HepG2 (cell line): ENCODE results near the gene COL5A1. TPM values are rescaled to one million over a fixed set of nuclear protein-coding genes. Genes with fewer than 3 reads are reported as not detected.

Experiments
- ATAC-seq: fragments of 200-7000 bp; cut with Tn5 transposase; 3 replicates; pipeline ENCODE4 v1.9.1; 2020; ENCODE audit warnings: mild to moderate bottlenecking, moderate library complexity
- BruUV-seq: library from RNA; stranded (reverse); fragments of 400-500 nt; replicated peaks from 2 replicates; lab custom pipeline; 2021; lab: Mats Ljungman, UMichigan
- CTCF ChIA-PET: fragments of 300-600 bp; formaldehyde crosslinking; extraction: SDS; loops from one replicate; lab custom pipeline; 2021; ENCODE audit warnings: low total read pairs, inconsistent platforms, low intra/inter-chr PET ratio; lab: Yijun Ruan, JAX
- POLR2A ChIA-PET: fragments of 350-600 bp; sonication (Branson Sonifier 250); formaldehyde crosslinking; loops from one replicate; lab custom pipeline; 2020; ENCODE audit warnings: antibody characterized with exemption, inconsistent platforms; lab: Yijun Ruan, JAX
- DNase-seq: peaks from one replicate; pipeline ENCODE4 v3.0.0-alpha.2; 2015; ENCODE audit warnings: low spot score
- FAIRE-seq: peaks from 3 replicates; lab custom pipeline; 2011; peaks lifted over from hg19 to GRCh38; lab: Jason Lieb, UNC
- H2AFZ ChIP-seq: one replicate; pipeline ENCODE4 v1.6.1; 2011; ENCODE audit warnings: low read length, inconsistent platforms
- H3K27ac ChIP-seq: fragments of 300-600 bp; 3 replicates; pipeline ENCODE4 v1.8.0; 2011; ENCODE audit warnings: mixed run types, mild to moderate bottlenecking, mixed read lengths, low read length, inconsistent platforms; ENCODE audit not compliant: insufficient read depth; ENCODE audit errors: extremely low read length
- H3K27me3 ChIP-seq, 2 experiments: fragments of 200-600 bp in 1 of 2; 2 replicates in 1 of 2; 3 replicates in 1 of 2; pipeline versions ENCODE4 v1.6.0 to v1.8.0; 2011; ENCODE audit warnings: low read length in 2 of 2, mild to moderate bottlenecking in 2 of 2, moderate library complexity in 2 of 2, inconsistent platforms in 1 of 2; ENCODE audit not compliant: insufficient read depth in 2 of 2, control insufficient read depth in 1 of 2
- H3K36me3 ChIP-seq, 2 experiments: fragments of 200-600 bp in 1 of 2; replicated peaks in 1 of 2; 2 replicates in 1 of 2; 3 replicates in 1 of 2; pipeline versions ENCODE4 v1.5.1 to v1.8.0; 2011; ENCODE audit warnings: low read length in 2 of 2, inconsistent platforms in 1 of 2; ENCODE audit not compliant: insufficient read depth in 2 of 2, control insufficient read depth in 1 of 2
- H3K4me1 ChIP-seq: 2 replicates; pipeline ENCODE4 v1.5.1; 2012; ENCODE audit warnings: low read length, inconsistent platforms; ENCODE audit not compliant: insufficient read depth
- H3K4me2 ChIP-seq: 2 replicates; pipeline ENCODE4 v1.6.0; 2011; ENCODE audit warnings: low read depth, low read length, inconsistent platforms
- H3K4me3 ChIP-seq, 3 experiments: fragments of 200-600 bp in 1 of 3; sonication (generic), shearing (Covaris generic) in 1 of 3; replicated peaks in 1 of 3; 2 replicates each; pipeline ENCODE4 v1.5.1; 2011 to 2016; ENCODE audit warnings: low read length in 3 of 3, inconsistent platforms in 2 of 3, low read depth in 2 of 3, mild to moderate bottlenecking in 2 of 3, control low read depth in 1 of 3, mixed read lengths in 1 of 3; ENCODE audit not compliant: insufficient read depth in 1 of 3
- H3K79me2 ChIP-seq: one replicate; pipeline ENCODE4 v1.6.1; 2011; ENCODE audit warnings: low read length, inconsistent platforms; ENCODE audit not compliant: insufficient read depth
- H3K9ac ChIP-seq: 2 replicates; pipeline ENCODE4 v1.6.0; 2011; ENCODE audit warnings: mild to moderate bottlenecking, low read depth, low read length, inconsistent platforms; ENCODE audit not compliant: insufficient read depth
- H3K9me3 ChIP-seq: 2 replicates; pipeline ENCODE4 v1.5.1; 2012; ENCODE audit warnings: mild to moderate bottlenecking, low read length
- H4K20me1 ChIP-seq: 2 replicates; pipeline ENCODE4 v1.6.0; 2011; ENCODE audit warnings: inconsistent platforms, mild to moderate bottlenecking, low read length, moderate library complexity; ENCODE audit not compliant: insufficient read depth
- CBX1 ChIP-seq: IDR thresholded peaks from one replicate; pipeline ENCODE4 v1.6.1; 2016; ENCODE audit warnings: antibody characterized with exemption, low read depth
- CCDC6 ChIP-seq: sonication (generic); formaldehyde crosslinking; IDR thresholded peaks from 2 replicates; pipeline ENCODE4 v1.8.1; 2022; ENCODE audit warnings: mild to moderate bottlenecking, missing genetic modification reagents, moderate library complexity
- FIP1L1 ChIP-seq: fragments of 200-400 bp; formaldehyde crosslinking; IDR thresholded peaks from 2 replicates; pipeline ENCODE4 v1.6.1; 2018; ENCODE audit warnings: low read depth, mild to moderate bottlenecking, low read length, moderate library complexity, borderline replicate concordance; ENCODE audit not compliant: insufficient read depth
- FOXA1 ChIP-seq, 2 experiments: fragments of 450-650 bp in 1 of 2; sonication (generic) in 1 of 2; formaldehyde crosslinking in 1 of 2; IDR thresholded peaks; 2 replicates each; pipeline versions ENCODE4 v1.4.0 to v1.6.1; 2016 to 2020; ENCODE audit warnings: missing genetic modification reagents in 1 of 2
- FOXM1 ChIP-seq: sonication (generic); formaldehyde crosslinking; IDR thresholded peaks from 2 replicates; pipeline ENCODE4 v1.5.0; 2020; ENCODE audit warnings: missing genetic modification reagents
- KDM1A ChIP-seq: IDR thresholded peaks from 2 replicates; pipeline ENCODE4 v1.6.1; 2016; ENCODE audit warnings: missing compliant biosample characterization
- NCOA2 ChIP-seq: sonication (generic); formaldehyde crosslinking; IDR thresholded peaks from 2 replicates; pipeline ENCODE4 v1.8.0; 2022; ENCODE audit warnings: inconsistent platforms
- SNAPC5 ChIP-seq: sonication (generic); formaldehyde crosslinking; IDR thresholded peaks from 2 replicates; pipeline ENCODE4 v1.8.1; 2023; ENCODE audit warnings: mild to moderate bottlenecking, missing genetic modification reagents, borderline replicate concordance
- SP1 ChIP-seq, 2 experiments: fragments of 450-650 bp in 1 of 2; sonication (generic) in 1 of 2; formaldehyde crosslinking in 1 of 2; IDR thresholded peaks; 2 replicates each; pipeline versions ENCODE4 v1.4.0 to v1.6.1; 2016 to 2020; ENCODE audit warnings: missing genetic modification reagents in 1 of 2
- TFDP2 ChIP-seq: sonication (generic); formaldehyde crosslinking; IDR thresholded peaks from 2 replicates; pipeline ENCODE4 v1.4.0; 2020; ENCODE audit warnings: missing genetic modification reagents
- ZBTB2 ChIP-seq: sonication (generic); formaldehyde crosslinking; IDR thresholded peaks from 2 replicates; pipeline ENCODE4 v1.8.0; 2022; ENCODE audit warnings: low read depth, missing genetic modification reagents
- ZBTB39 ChIP-seq: sonication (generic); formaldehyde crosslinking; IDR thresholded peaks from 2 replicates; pipeline ENCODE4 v1.5.0; 2020; ENCODE audit warnings: missing genetic modification reagents
- ZFP1 ChIP-seq: IDR thresholded peaks from 2 replicates; pipeline ENCODE4 v1.6.1; 2016
- ZNF180 ChIP-seq: sonication (generic); formaldehyde crosslinking; IDR thresholded peaks from 2 replicates; pipeline ENCODE4 v1.4.0; 2020; ENCODE audit warnings: low read depth, missing genetic modification reagents, borderline replicate concordance
- ZNF207 ChIP-seq: fragments of 450-650 bp; IDR thresholded peaks from 2 replicates; pipeline ENCODE4 v1.6.1; 2016; ENCODE audit warnings: antibody characterized with exemption, borderline replicate concordance
- ZNF605 ChIP-seq: sonication (generic); formaldehyde crosslinking; IDR thresholded peaks from 2 replicates; pipeline ENCODE4 v1.8.0; 2022; ENCODE audit warnings: mild to moderate bottlenecking, missing genetic modification reagents
- ZNF616 ChIP-seq: sonication (generic); formaldehyde crosslinking; IDR thresholded peaks from 2 replicates; pipeline ENCODE4 v1.5.0; 2020; ENCODE audit warnings: low read depth, mild to moderate bottlenecking, missing genetic modification reagents
- ZNF644 ChIP-seq: IDR thresholded peaks from 2 replicates; pipeline ENCODE4 v1.6.1; 2016; ENCODE audit warnings: low read depth
- ZNF766 ChIP-seq: sonication (generic); formaldehyde crosslinking; IDR thresholded peaks from 2 replicates; pipeline ENCODE4 v1.5.0; 2020; ENCODE audit warnings: missing genetic modification reagents, borderline replicate concordance
- WGBS: methylation state at CpG from one replicate; pipeline ENCODE4 v1.1.6; 2017; ENCODE audit warnings: low lambda C conversion rate; 5-methylcytosine and 5-hydroxymethylcytosine counted together
- in situ Hi-C: cut with HindIII; loops from 2 replicates; pipeline ENCODE4 v1.10.0; 2017; ENCODE audit warnings: low pct_unique_long_range_greater_than_20kb; ENCODE audit not compliant: extremely low pct_ligation_motif_present
- intact Hi-C: fragments of 100-400 bp; cut with micrococcal nuclease; formaldehyde crosslinking; loops from one replicate; pipeline ENCODE4 v1.10.0; 2022; ENCODE audit not compliant: unreplicated experiment
- polyA plus RNA-seq, 8 experiments: library from polyadenylated mRNA; depleted of rRNA in 3 of 8; stranded (reverse) in 7 of 8; unstranded in 1 of 8; fragments of >200 nt; fragmentation: Illumina TruSeq in 4 of 8; extraction: Trizol in 4 of 8; gene quantifications; 2 replicates each; pipeline versions ENCODE4 v1.2.1 to v1.2.3, GENCODE V29; 2011 to 2016; ENCODE audit warnings: low read depth in 4 of 8, missing spikeins in 1 of 8, mixed read lengths in 1 of 8; ENCODE audit not compliant: insufficient read depth in 1 of 8
- total RNA-seq, 5 experiments: library from RNA; depleted of rRNA; stranded (reverse); fragments of >200 nt; fragmentation: Illumina TruSeq; extraction: Trizol; gene quantifications; 2 replicates each; pipeline ENCODE4 v1.2.3, GENCODE V29; 2016; ENCODE audit warnings: low read depth in 1 of 5

COL5A1 gene
- total and polyA plus RNA-seq, 2 of the 13 experiments (the other 11 are each of a cell fraction or from before 2014, with no cell fraction given), result not detected

- DNase-seq (no peak), FAIRE-seq (no peak)
- CTCF ChIA-PET, result no interaction called here
These were observed 50.9 kb downstream of the COL5A1 start for GRCh38 chr9:134692573-134692860.

More at GRCh38 chr9:134692573-134692860, 50.9 kb downstream of the COL5A1 start:
- Histone ChIP-seq H3K36me3 (no peaks in the 10 kb centered on the region), H2AFZ (no peak overlapping the region), H4K20me1 (no peaks in the 10 kb centered on the region; the same call in 1 of the 2 replicates), H3K4me2 (no peak overlapping the region), H3K27me3 (peaks cover 5 to 51% of the 10 kb centered on the region in 2 experiments; a peak in 4 of 5 replicates), H3K4me3 (no peak overlapping the region), H3K4me1 (no peaks in the 10 kb centered on the region), H3K9me3 (no peaks in the 10 kb centered on the region), H3K27ac (no peak overlapping the region), H3K9ac (no peak overlapping the region), H3K79me2 (no peaks in the 10 kb centered on the region)
- BruUV-seq, result no TSS peak
- 46% methylated on average over 6 of the region's 6 CpGs for WGBS
- POLR2A ChIA-PET, result no interaction called here
- ATAC-seq, result no peak
- TF ChIP-seq SP1 (IDR thresholded peaks at IDR 0.05), result no peak
- TF ChIP-seq SP1 (CRISPR knock-in tag; IDR thresholded peaks at IDR 0.05), result no peak
- no peak for TF ChIP-seq ZNF616
- TF ChIP-seq FIP1L1, result no peak
- no peak for TF ChIP-seq ZBTB2 (CRISPR knock-in tag)
- no peak for TF ChIP-seq KDM1A (CRISPR knock-in tag)
- TF ChIP-seq TFDP2 (CRISPR knock-in tag), result no peak
- no peak for TF ChIP-seq CBX1
- no peak for TF ChIP-seq ZNF766 (CRISPR knock-in tag)
- no peak for TF ChIP-seq ZNF207
- no peak for TF ChIP-seq ZBTB39 (CRISPR knock-in tag)
- TF ChIP-seq SNAPC5, result no peak
- TF ChIP-seq ZNF605 (CRISPR knock-in tag), result no peak
- no peak for TF ChIP-seq ZFP1 (CRISPR knock-in tag)
- no peak for TF ChIP-seq CCDC6 (CRISPR knock-in tag)
- no peak for TF ChIP-seq ZNF644 (CRISPR knock-in tag)
- no peak for TF ChIP-seq FOXA1 (IDR thresholded peaks at IDR 0.05)
- no peak for TF ChIP-seq FOXA1 (CRISPR knock-in tag; IDR thresholded peaks at IDR 0.05)
- TF ChIP-seq FOXM1 (CRISPR knock-in tag), result no peak
- TF ChIP-seq ZNF180 (CRISPR knock-in tag), result no peak
- no peak for TF ChIP-seq NCOA2 (CRISPR knock-in tag)
- intact Hi-C loops, result no loop called here
- in situ Hi-C loops, result no loop called here
